T-helper 2 cell treated with Interferon-gamma antibody and Interleukin-4, amounts not matched to agents 100 ng/mL and 5 ng/mL, for 36 hours (primary cell): ENCODE measurements around the gene TGFBR1. TPM values are rescaled to one million over a fixed set of nuclear protein-coding genes. Genes with fewer than 3 reads are reported as not detected.

Source experiments
- intact Hi-C: fragments of 100-400 bp; cut with micrococcal nuclease; formaldehyde crosslinking; loops from one replicate; pipeline ENCODE4 v1.15.1; 2023
- total RNA-seq: library from RNA; stranded (reverse); gene quantifications from 2 replicates; pipeline ENCODE4 v1.2.3, GENCODE V29; 2022

Gene TGFBR1
- total RNA-seq, 1 donor from 2014 or later: 53.5 TPM

- intact Hi-C loops: no loop called here
Observed at GRCh38 chr9:99075246-99075912, 29.5 kb upstream of the TGFBR1 start.

GRCh38 chr9:99076030-99076429 lies 28.9 kb upstream of the TGFBR1 start:
- intact Hi-C loops: loop anchor here (1.0 kb wide), 1 partner anchor 18 kb away; no protein-coding TSS in a partner anchor

GRCh38 chr9:99076483-99077171 lies 28.3 kb upstream of the TGFBR1 start:
- intact Hi-C loops: loop anchor here (1.0 kb wide), 1 partner anchor 18 kb away; no protein-coding TSS in a partner anchor

GRCh38 chr9:99078717-99079116 lies 26.2 kb upstream of the TGFBR1 start:
- intact Hi-C loops: no loop called here

GRCh38 chr9:99079542-99079941 lies 25.4 kb upstream of the TGFBR1 start:
- intact Hi-C loops: no loop called here

GRCh38 chr9:99083051-99083450 lies 21.9 kb upstream of the TGFBR1 start:
- intact Hi-C loops: no loop called here

GRCh38 chr9:99085949-99086948 lies 18.7 kb upstream of the TGFBR1 start:
- intact Hi-C loops: no loop called here

GRCh38 chr9:99087462-99087861 lies 17.5 kb upstream of the TGFBR1 start:
- intact Hi-C loops: no loop called here

- intact Hi-C loops: no loop called here
Observed at GRCh38 chr9:99090336-99091130, 14.4 kb upstream of the TGFBR1 start.

- intact Hi-C loops: loop anchor here (1.0 kb wide), 2 partner anchors 11 to 36 kb away; no protein-coding TSS in a partner anchor
Observed at GRCh38 chr9:99092643-99093491, 12.0 kb upstream of the TGFBR1 start.

- intact Hi-C loops: loop anchor here (1.0 kb wide), 2 partner anchors 11 to 36 kb away; no protein-coding TSS in a partner anchor
Observed at GRCh38 chr9:99093492-99093791, 11.5 kb upstream of the TGFBR1 start.

- intact Hi-C loops: no loop called here
Observed at GRCh38 chr9:99095565-99095964, 9.3 kb upstream of the TGFBR1 start.

GRCh38 chr9:99096409-99096808 lies 8.5 kb upstream of the TGFBR1 start:
- intact Hi-C loops: no loop called here

- intact Hi-C loops: loop anchor here (5.0 kb wide), 2 partner anchors 722 to 843 kb away; partner anchors contain the start of genes NR4A3 and TBC1D2
Observed at GRCh38 chr9:99099806-99100585, 4.9 kb upstream of the TGFBR1 start.

GRCh38 chr9:99101271-99101670 lies 3.6 kb upstream of the TGFBR1 start:
- intact Hi-C loops: loop anchor here (5.0 kb wide), 2 partner anchors 721 to 844 kb away; partner anchors contain the start of genes NR4A3 and TBC1D2

GRCh38 chr9:99101812-99102211 lies 3.1 kb upstream of the TGFBR1 start:
- intact Hi-C loops: loop anchor here (5.0 kb wide), 2 partner anchors 720 to 845 kb away; partner anchors contain the start of genes NR4A3 and TBC1D2

- intact Hi-C loops: loop anchor here (5.0 kb wide), 2 partner anchors 719 to 846 kb away; partner anchors contain the start of genes NR4A3 and TBC1D2
Observed at GRCh38 chr9:99103054-99103895, 1.6 kb upstream of the TGFBR1 start.
